HG02763 (cell line): ENCODE results near the gene CCNY.

ENCODE experiments used
- ATAC-seq: cut with Tn5 transposase; IDR thresholded peaks from one replicate; pipeline ENCODE4 v1.9.1; 2021; ENCODE audit warnings: mild to moderate bottlenecking, moderate library complexity; ENCODE audit not compliant: unreplicated experiment

Gene CCNY

DNA sequence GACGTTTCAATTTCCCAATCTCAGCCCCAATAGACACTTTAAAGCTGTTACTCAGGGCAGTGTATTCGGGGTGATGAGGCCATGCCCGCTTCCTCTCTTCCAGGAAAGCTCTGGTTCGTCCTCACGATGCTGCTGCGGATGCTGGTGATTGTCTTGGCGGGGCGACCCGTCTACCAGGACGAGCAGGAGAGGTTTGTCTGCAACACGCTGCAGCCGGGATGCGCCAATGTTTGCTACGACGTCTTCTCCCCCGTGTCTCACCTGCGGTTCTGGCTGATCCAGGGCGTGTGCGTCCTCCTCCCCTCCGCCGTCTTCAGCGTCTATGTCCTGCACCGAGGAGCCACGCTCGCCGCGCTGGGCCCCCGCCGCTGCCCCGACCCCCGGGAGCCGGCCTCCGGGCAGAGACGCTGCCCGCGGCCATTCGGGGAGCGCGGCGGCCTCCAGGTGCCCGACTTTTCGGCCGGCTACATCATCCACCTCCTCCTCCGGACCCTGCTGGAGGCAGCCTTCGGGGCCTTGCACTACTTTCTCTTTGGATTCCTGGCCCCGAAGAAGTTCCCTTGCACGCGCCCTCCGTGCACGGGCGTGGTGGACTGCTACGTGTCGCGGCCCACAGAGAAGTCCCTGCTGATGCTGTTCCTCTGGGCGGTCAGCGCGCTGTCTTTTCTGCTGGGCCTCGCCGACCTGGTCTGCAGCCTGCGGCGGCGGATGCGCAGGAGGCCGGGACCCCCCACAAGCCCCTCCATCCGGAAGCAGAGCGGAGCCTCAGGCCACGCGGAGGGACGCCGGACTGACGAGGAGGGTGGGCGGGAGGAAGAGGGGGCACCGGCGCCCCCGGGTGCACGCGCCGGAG is 271.4 kb downstream of the CCNY start:
- ATAC-seq = no peak

DNA sequence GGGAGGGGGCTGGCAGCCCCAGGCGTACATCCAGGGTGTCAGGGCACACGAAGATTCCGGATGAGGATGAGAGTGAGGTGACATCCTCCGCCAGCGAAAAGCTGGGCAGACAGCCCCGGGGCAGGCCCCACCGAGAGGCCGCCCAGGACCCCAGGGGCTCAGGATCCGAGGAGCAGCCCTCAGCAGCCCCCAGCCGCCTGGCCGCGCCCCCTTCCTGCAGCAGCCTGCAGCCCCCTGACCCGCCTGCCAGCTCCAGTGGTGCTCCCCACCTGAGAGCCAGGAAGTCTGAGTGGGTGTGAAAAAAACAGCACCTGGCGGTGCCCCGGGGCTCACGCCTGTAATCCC is 272.0 kb downstream of the CCNY start:
- no peak for ATAC-seq

DNA sequence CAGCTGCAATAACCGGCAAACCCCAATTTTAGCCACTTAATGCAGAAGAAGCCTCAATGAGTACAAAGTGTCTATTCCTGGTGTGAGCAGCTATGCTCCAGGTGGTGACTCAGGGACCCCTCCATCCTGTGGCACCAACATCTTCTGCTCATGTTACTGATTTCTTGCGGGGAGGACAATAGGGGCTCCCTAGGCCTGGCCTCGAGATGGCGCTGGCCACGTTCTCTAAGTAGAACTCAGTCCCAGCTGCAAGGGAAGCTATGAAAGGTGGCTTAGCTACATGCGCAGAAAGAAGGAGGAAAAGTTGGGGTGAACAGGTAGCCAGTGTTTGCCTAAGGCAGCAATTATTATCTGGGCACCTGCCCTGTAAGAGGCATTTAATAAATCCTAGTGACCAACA is 275.4 kb downstream of the CCNY start:
- ATAC-seq = no peak

DNA sequence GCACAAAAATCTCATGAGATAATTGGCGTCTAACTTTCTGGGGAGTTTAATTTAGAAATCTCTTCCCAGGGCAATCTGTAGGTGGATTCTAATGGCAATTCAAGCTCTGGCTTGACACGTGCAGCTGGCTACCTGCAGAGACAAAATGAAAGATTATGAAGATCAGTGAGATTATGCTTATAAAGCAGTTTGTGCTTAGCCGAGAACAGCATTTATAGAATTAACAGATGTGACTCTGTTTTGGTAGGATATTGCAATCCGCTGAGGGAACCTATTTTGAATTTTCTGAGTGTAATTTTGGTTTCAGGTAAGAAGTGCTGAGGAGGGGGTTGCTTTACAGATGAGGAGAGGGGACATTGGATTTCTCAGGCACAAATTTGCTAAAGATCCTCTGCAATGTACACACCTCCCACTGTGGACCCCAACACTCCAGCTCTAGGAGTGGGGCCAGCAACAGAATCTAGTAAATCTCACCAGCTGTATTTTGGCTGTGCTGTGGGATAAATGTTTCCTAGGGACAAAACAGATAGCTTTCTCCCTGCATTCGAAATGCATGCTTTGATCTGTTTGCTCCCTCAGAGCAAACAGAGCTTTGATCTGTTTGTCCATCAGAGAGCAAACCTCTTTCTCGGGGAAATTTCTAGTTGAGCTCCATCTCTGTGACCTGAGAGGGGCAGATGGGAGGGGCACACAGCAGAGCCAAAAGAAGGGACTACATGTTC is 276.2 kb downstream of the CCNY start:
- ATAC-seq = no peak

DNA sequence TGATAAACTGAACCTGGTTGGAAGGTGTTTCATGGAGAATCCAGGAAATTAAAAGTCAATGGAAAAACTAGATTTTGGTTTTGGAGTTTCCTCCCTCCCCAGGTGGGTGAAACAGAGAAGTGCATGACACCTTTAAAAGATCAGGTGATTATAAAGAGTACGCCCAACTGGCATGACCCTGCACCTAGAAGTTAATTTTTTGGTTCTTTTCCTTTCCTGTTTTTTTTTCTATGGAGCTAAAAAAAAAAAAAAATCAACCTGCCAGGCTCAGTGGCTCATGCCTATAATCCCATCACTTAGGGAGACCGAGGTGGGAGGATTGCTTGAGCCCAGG is 276.8 kb downstream of the CCNY start:
- ATAC-seq = no peak

DNA sequence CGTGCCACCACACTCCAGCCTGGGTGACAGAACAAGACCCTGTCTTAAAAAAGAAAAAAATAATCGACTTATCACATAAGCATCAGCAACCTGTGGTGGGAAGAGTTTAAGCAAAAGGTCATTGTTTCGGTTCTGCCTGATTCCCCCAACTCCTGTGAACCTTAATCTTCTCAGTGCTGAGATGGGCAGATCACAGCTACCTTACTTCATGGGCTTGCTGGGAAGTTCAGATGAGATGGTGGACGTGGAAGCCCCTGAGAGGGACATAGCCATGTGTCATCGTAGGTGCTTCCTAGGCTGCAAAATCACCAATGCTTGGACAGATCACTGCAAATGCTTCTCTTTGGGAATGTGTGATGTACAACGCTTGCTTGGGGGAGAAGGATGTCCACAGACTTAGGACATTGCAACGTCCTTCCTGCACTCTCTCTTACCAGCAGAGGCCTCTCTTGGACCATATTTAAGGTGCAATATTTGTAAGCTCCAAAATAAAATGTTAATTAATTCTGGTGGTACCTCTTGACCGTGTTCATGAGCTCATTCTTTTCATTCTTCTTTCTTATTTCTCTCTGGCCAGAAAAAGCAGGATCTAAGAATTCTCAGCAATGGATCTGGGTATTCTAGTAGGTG is 277.4 kb downstream of the CCNY start:
- no peak for ATAC-seq

DNA sequence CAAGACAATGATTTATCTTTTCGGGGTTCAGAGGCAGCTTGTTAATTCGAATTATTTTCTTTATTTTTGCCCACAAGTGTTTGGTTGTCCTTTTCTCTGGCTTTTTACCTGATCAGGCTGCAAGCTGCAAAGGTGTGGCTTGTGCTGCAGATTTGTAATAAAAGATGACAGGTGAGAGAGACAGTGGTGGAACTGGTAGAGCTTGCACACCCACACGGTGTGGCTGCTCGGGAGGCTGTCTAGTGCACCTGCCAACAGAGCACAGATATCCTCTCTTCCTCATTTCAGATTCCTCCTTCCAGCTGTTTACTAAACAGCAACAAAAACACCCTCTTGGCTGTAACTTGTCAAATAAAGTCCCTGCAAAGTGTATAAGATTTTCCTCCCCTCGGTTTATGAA is 278.0 kb downstream of the CCNY start:
- ATAC-seq = no peak
